ENCODE results near the gene GLIS1. TPM values are rescaled to one million over a fixed set of nuclear protein-coding genes. Genes with fewer than 3 reads are reported as not detected.

The GLIS1 gene
- total RNA-seq, 1 donor from 2014 or later: 2.5 TPM

GRCh38 chr1:53656747-53657530, 82.0 kb downstream of the GLIS1 start:
- no peak overlapping the region for H3K4me3 ChIP-seq (ENCODE audit: low read depth, low read length)
- TF ChIP-seq CTCF (conservative IDR thresholded peaks at IDR 0.05; ENCODE audit: low read depth, low read length): no peak
- DNase-seq (ENCODE audit: low read depth): no peak

GRCh38 chr1:53655931-53656746, 82.8 kb downstream of the GLIS1 start:
- no peak overlapping the region for H3K4me3 ChIP-seq (ENCODE audit: low read depth, low read length)
- TF ChIP-seq CTCF (conservative IDR thresholded peaks at IDR 0.05; ENCODE audit: low read depth, low read length): no peak
- no peak for DNase-seq (ENCODE audit: low read depth)

- no peak overlapping the region for H3K4me3 ChIP-seq (ENCODE audit: low read depth, low read length)
- no peak for DNase-seq (ENCODE audit: low read depth)
- no peak for TF ChIP-seq CTCF (conservative IDR thresholded peaks at IDR 0.05; ENCODE audit: low read depth, low read length)
These were observed 84.5 kb downstream of the GLIS1 start for GRCh38 chr1:53654216-53655210.

- TF ChIP-seq CTCF (conservative IDR thresholded peaks at IDR 0.05; ENCODE audit: low read depth, low read length): no peak
- no peak for DNase-seq (ENCODE audit: low read depth)
- no peak overlapping the region for H3K4me3 ChIP-seq (ENCODE audit: low read depth, low read length)
These were observed 85.3 kb downstream of the GLIS1 start for GRCh38 chr1:53653631-53654030.

GRCh38 chr1:53653200-53653575, 85.8 kb downstream of the GLIS1 start:
- no peak overlapping the region for H3K4me3 ChIP-seq (ENCODE audit: low read depth, low read length)
- TF ChIP-seq CTCF (conservative IDR thresholded peaks at IDR 0.05; ENCODE audit: low read depth, low read length): no peak
- DNase-seq (ENCODE audit: low read depth): no peak

- no peak for DNase-seq (ENCODE audit: low read depth)
- no peak for TF ChIP-seq CTCF (conservative IDR thresholded peaks at IDR 0.05; ENCODE audit: low read depth, low read length)
- H3K4me3 ChIP-seq (ENCODE audit: low read depth, low read length): no peak overlapping the region
These were observed 86.3 kb downstream of the GLIS1 start for GRCh38 chr1:53652441-53653199.
